GM11168 (cell line): Measurements from ENCODE around the gene MT4.

Source experiments
- in situ Hi-C: fragments of 300-500 bp; cut with MboI; formaldehyde crosslinking; loops from one replicate; pipeline ENCODE4 v1.12.0; 2022; ENCODE audit warnings: low sequenced_read_pairs; ENCODE audit not compliant: unreplicated experiment

Gene MT4

GRCh38 chr16:56564793-56565477, at the start of gene MT4:
Gene MT4 (plus strand): TSS chr16:56565073. CDS start chr16:56565129, 56 bp downstream.
- in situ Hi-C loops, result no loop called here

- in situ Hi-C loops, result no loop called here
Measured at GRCh38 chr16:56515665-56516064, 49.2 kb upstream of the MT4 start.

GRCh38 chr16:56517206-56517605, 47.7 kb upstream of the MT4 start:
- in situ Hi-C loops, result no loop called here

GRCh38 chr16:56518425-56518824, 46.4 kb upstream of the MT4 start:
- in situ Hi-C loops, result no loop called here

GRCh38 chr16:56519459-56520250, 45.2 kb upstream of the MT4 start, which contains the start of gene BBS2:
Gene BBS2 (minus strand): TSS chr16:56520024. CDS start chr16:56519862, 162 bp downstream.
- in situ Hi-C loops, result no loop called here

- in situ Hi-C loops, result no loop called here
Measured at GRCh38 chr16:56520251-56520577, 44.7 kb upstream of the MT4 start.

- in situ Hi-C loops, result no loop called here
Measured at GRCh38 chr16:56525236-56525635, 39.6 kb upstream of the MT4 start.

- in situ Hi-C loops, result no loop called here
Measured at GRCh38 chr16:56530872-56531271, 34.0 kb upstream of the MT4 start.

GRCh38 chr16:56532714-56533113, 32.2 kb upstream of the MT4 start:
- in situ Hi-C loops, result no loop called here

GRCh38 chr16:56534847-56535383, 30.0 kb upstream of the MT4 start:
- in situ Hi-C loops, result no loop called here

GRCh38 chr16:56538331-56538730, 26.5 kb upstream of the MT4 start:
- in situ Hi-C loops, result no loop called here

GRCh38 chr16:56539656-56540055, 25.2 kb upstream of the MT4 start:
- in situ Hi-C loops, result no loop called here

- in situ Hi-C loops, result no loop called here
Measured at GRCh38 chr16:56542039-56542438, 22.8 kb upstream of the MT4 start.

GRCh38 chr16:56547120-56547948, 17.5 kb upstream of the MT4 start:
- in situ Hi-C loops, result no loop called here

GRCh38 chr16:56547949-56548567, 16.8 kb upstream of the MT4 start:
- in situ Hi-C loops, result no loop called here

GRCh38 chr16:56549161-56549560, 15.7 kb upstream of the MT4 start:
- in situ Hi-C loops, result no loop called here

GRCh38 chr16:56549744-56550385, 15.0 kb upstream of the MT4 start:
- in situ Hi-C loops, result no loop called here

- in situ Hi-C loops, result no loop called here
Measured at GRCh38 chr16:56551796-56552738, 12.8 kb upstream of the MT4 start.

GRCh38 chr16:56554441-56554840, 10.4 kb upstream of the MT4 start:
- in situ Hi-C loops, result no loop called here
